HG03280 (cell line): ENCODE data around the gene GNB1L.
"Not testable (repeated sequence)": the region's sequence is repeated elsewhere in the genome, so short reads cannot be mapped to it uniquely, and the experiment has no call there.

Source experiments
- ATAC-seq: cut with Tn5 transposase; IDR thresholded peaks from one replicate; pipeline ENCODE4 v1.9.1; 2021; ENCODE audit warnings: mild to moderate bottlenecking, moderate library complexity; ENCODE audit not compliant: unreplicated experiment

GNB1L gene

GRCh38 chr22:19800306-19800705, 54.4 kb downstream of the GNB1L start:
- ATAC-seq, result no peak

DNA sequence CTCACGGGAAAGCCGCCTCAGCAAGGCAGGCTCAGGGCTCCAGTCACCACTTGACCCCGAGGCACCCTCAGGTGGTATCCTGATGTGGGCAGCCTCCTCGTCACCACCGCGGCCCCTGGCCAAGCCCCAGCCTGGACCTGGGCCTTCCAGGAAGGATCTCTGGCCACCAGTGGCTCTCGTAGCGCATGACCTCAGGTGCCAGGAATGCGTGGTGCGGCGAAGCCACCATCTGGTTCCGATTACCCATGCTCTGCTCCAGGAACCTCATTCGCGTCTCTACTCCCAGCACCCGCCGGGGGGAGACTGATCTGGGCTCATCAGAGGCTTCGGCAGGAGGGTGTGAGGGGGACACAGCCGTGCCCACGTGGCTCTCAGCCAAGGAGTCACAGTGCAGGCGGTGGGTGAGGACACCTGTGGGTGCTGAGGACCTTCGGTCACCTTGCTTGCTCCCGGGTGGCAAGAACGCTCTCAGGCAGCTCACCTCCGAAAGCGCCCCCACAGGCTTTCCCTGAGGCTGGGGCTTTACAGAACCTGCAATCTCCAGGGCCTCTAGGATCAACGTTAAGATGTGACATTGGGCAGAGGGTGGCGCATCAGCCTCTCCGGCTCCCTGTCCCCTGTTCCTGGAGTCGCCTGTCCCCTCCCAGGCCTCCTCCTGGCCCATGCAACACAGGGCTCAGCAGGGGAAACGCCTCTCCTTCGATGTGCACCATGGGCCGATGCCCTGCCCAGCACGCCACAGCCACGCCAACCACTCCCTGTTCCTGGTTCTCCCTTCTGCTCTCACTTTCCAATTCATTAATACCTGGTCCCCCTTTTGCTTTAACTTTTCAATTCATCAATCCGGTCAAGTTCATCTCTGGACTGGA, 55.1 kb downstream of the GNB1L start:
- no peak for ATAC-seq

DNA sequence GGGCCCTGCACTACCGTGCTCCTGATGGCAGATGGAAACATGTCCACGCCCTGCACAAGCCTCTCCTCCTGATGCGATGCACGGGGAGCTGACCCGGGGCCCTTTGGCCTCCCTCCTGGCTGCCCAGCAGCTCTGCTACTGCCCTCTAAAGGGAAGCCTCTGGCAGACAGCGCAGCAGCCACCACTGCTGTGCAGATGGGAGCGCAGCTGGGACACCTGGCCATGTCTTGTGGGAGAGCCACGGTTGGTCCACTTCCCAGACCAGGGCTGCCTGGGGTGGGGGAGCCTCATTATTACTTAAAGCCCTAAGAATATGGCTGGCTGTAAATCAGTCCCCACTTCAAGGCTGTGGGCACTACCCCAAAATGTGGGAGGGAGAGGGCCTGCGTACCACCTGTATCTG, 55.8 kb downstream of the GNB1L start:
- no peak for ATAC-seq

DNA sequence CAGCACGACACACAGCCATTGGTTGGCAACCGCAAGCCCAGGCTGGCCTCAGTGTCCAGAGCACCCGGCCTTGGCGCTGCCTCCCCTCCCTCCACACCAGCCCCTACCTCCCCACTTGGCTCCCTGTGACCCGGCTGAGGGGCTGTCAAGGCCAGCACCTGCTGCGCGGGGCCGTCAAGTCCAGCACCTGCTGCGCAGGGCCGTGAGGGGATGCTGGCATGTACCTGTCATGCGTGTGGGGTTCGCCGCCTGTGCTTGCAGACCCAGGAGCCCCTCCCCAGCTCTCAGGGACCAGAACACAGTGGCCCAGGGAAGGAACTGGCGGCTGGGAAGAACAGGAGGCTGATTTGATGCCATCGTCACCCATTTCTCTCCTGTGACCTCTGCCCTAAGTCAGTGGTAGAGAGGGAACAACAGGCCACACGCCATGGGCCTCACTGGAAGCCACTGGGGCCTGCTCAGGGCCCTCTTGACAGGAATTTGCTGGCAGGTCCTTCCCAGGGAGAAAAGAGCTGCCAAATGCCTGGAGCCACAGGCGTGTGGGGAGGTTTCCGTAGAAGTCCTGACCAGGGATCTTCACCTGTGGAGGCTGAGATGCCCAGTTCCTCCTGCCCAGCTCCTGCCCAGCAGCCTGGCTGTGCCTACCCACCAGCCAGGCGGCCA, 56.5 kb downstream of the GNB1L start:
- no peak for ATAC-seq

GRCh38 chr22:19797086-19798002, 57.3 kb downstream of the GNB1L start:
- no peak for ATAC-seq

- ATAC-seq, result no peak
Observed at GRCh38 chr22:19796160-19796559, 58.5 kb downstream of the GNB1L start.

DNA sequence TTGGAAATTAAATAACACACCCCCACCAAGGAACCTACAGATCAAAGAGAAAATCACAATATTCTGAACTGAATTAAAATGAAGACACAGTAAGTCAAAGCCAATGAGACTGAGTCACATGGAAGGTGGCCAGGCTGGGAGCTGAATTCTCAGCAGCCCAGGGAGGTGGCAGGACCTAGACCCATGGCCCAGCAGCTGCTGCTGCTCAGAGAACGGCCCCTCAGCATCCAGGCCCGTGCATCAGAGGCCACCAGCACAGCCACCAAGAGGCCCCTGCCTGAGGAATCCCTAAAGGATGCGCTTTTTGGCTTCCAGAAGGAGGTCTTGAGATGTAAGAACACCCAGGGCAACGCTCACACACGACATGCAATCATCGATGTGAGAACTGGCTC, 59.1 kb downstream of the GNB1L start:
- ATAC-seq, result no peak

DNA sequence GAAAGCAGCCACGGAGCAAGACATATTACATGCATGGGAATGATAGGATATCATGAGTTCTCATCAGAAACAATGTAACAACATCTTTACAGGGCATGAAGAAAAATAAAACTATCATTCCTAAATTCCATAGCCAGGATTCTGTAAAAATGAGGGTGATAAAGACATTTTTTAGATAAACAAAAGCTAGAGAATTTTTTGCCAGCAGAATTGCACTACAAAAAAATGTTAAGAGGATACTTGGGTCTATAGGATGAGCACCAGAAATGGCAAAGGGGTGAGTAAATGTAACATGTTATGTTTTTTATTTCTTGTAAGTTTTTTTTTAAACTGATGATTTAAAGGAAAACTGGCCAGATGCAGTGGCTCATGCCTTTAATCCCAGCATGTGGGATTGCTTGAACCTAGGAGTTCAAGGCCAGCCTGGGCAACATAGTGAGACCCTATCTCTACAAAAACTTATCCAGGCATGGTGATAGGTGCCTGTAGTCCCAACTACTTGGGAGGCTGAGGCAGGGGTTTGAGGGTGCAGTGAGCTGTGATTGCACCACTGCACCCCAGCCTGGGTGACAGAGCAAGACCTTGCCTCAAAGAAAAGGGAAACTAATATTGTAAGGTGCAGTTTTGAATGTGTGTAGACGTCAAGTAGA, 60.9 kb downstream of the GNB1L start:
- ATAC-seq, result no peak

GRCh38 chr22:19793161-19793560, 61.5 kb downstream of the GNB1L start:
- no peak for ATAC-seq

DNA sequence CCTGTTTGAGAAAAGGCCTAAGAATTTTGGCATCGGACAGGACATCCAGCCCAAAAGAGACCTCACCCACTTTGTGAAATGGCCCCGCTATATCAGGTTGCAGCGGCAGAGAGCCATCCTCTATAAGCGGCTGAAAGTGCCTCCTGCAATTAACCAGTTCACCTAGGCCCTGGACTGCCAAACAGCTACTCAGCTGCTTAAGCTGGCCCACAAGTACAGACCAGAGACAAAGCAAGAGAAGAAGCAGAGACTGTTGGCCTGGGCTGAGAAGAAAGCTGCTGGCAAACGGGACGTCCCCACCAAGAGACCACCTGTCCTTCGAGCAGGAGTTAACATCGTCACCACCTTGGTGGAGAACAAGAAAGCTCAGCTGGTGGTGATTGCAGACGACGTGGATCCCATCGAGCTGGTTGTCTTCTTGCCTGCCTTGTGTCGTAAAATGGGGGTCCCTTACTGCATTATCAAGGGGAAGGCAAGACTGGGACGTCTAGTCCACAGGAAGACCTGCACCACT, 62.2 kb downstream of the GNB1L start:
- ATAC-seq, result not testable (repeated sequence)

GRCh38 chr22:19791894-19792293, 62.8 kb downstream of the GNB1L start:
- ATAC-seq, result no peak

DNA sequence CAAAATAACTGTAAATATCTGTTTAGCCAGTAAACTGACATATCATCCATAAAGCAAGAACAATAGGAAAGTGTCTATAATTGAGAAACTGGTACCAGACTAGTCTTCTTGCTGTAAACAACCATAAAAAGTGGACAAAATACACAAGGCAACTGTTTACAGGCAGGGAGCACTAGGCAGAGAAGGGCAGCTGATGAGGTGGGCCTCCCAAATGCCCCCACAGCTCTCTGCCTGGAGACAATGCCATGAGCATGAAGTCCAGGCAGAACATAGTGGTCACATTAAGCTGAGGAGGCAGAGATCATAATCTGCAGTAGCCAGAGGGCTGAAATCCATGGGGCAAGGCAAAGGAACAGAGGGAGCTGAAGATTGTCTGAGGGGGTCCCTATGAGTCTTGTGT, 63.4 kb downstream of the GNB1L start:
- no peak for ATAC-seq

GRCh38 chr22:19789828-19790227, 64.8 kb downstream of the GNB1L start:
- no peak for ATAC-seq

- ATAC-seq, result no peak
Observed at GRCh38 chr22:19789406-19789805, 65.3 kb downstream of the GNB1L start.

- ATAC-seq, result no peak
Observed at GRCh38 chr22:19788661-19789225, 65.9 kb downstream of the GNB1L start.

- no peak for ATAC-seq
Observed at GRCh38 chr22:19787849-19788141, 66.9 kb downstream of the GNB1L start.

GRCh38 chr22:19786959-19787848, 67.5 kb downstream of the GNB1L start:
- no peak for ATAC-seq

GRCh38 chr22:19786264-19786585, 68.4 kb downstream of the GNB1L start:
- ATAC-seq, result no peak

GRCh38 chr22:19785461-19786263, 69.0 kb downstream of the GNB1L start:
- ATAC-seq, result no peak
